ENCODE measurements around the gene POU6F1.

DNA sequence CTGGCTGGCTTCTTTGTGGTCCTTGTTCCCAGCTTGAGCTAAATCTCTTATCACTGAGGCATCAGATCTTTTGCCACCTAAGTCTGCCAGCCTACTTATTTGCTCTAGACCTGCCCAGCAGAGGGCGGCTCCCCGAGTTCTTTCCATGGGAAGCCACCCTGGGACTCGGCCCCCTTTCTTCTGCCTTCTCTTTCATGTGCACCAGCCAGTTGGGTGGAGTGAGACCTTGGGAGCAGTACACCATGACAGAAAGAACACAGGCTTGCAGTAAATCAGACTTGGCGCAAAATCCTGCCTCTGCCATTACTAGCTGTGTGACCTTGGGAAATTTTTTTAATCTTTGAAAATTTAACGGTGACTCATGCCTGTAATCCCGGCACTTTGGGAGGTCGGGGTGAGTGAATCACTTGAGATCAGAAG, 44.9 kb upstream of the POU6F1 start:
- TF ChIP-seq JUND (IDR thresholded peaks at IDR 0.05; ENCODE audit: borderline replicate concordance, low read depth, low read length): peak; percentile 24; the same call in 1 of the 2 replicates
- no peak for TF ChIP-seq JUND (tag; IDR thresholded peaks at IDR 0.05; ENCODE audit: borderline replicate concordance, low read depth, low read length)
- TF ChIP-seq FOXM1 (IDR thresholded peaks at IDR 0.05; ENCODE audit: low read depth): no peak
- no peak for TF ChIP-seq FOXM1 (CRISPR knock-in tag; IDR thresholded peaks at IDR 0.05; ENCODE audit: low read depth)
- no peak for TF ChIP-seq NELFE (IDR thresholded peaks at IDR 0.05; ENCODE audit: insufficient read depth, insufficient read length)
- TF ChIP-seq, protein P1, sequence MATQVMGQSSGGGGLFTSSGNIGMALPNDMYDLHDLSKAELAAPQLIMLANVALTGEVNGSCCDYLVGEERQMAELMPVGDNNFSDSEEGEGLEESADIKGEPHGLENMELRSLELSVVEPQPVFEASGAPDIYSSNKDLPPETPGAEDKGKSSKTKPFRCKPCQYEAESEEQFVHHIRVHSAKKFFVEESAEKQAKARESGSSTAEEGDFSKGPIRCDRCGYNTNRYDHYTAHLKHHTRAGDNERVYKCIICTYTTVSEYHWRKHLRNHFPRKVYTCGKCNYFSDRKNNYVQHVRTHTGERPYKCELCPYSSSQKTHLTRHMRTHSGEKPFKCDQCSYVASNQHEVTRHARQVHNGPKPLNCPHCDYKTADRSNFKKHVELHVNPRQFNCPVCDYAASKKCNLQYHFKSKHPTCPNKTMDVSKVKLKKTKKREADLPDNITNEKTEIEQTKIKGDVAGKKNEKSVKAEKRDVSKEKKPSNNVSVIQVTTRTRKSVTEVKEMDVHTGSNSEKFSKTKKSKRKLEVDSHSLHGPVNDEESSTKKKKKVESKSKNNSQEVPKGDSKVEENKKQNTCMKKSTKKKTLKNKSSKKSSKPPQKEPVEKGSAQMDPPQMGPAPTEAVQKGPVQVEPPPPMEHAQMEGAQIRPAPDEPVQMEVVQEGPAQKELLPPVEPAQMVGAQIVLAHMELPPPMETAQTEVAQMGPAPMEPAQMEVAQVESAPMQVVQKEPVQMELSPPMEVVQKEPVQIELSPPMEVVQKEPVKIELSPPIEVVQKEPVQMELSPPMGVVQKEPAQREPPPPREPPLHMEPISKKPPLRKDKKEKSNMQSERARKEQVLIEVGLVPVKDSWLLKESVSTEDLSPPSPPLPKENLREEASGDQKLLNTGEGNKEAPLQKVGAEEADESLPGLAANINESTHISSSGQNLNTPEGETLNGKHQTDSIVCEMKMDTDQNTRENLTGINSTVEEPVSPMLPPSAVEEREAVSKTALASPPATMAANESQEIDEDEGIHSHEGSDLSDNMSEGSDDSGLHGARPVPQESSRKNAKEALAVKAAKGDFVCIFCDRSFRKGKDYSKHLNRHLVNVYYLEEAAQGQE (IDR thresholded peaks at IDR 0.05; ENCODE audit: borderline replicate concordance): peak; percentile 33; the same call in 1 of the 2 replicates
- TF ChIP-seq, protein P1 (CRISPR knock-in tag; IDR thresholded peaks at IDR 0.05; ENCODE audit: low read depth): no peak
- no peak for TF ChIP-seq BCL6 (CRISPR knock-in tag; IDR thresholded peaks at IDR 0.05)
- TF ChIP-seq, protein P2, sequence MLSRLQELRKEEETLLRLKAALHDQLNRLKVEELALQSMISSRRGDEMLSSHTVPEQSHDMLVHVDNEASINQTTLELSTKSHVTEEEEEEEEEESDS (CRISPR knock-in tag; IDR thresholded peaks at IDR 0.05): no peak
- TF ChIP-seq EP300 (IDR thresholded peaks at IDR 0.05; ENCODE audit: low read length): no peak
- no peak for TF ChIP-seq ZSCAN29 (IDR thresholded peaks at IDR 0.05)
- no peak for TF ChIP-seq KLF6 (CRISPR knock-in tag; IDR thresholded peaks at IDR 0.05; ENCODE audit: borderline replicate concordance)
- peak; percentile 36 for TF ChIP-seq MEIS2 (IDR thresholded peaks at IDR 0.05; ENCODE audit: partially characterized antibody)
- TF ChIP-seq BRCA1 (IDR thresholded peaks at IDR 0.05): no peak
- no peak for TF ChIP-seq BRCA1 (CRISPR knock-in tag; IDR thresholded peaks at IDR 0.05)

Measured in K562 (cell line).